ENCODE results near the gene HTRA2. TPM values are rescaled to one million over a fixed set of nuclear protein-coding genes. Genes with fewer than 3 reads are reported as not detected.

Gene HTRA2
- polyA plus RNA-seq, 3 donors, result 31.2 to 34.5 (median 31.4) TPM

GRCh38 chr2:74530239-74531187, 780 bp downstream of the HTRA2 start:
- DNase-seq (ENCODE audit: extremely low read depth in 1 of 11, low read depth in 9 of 11, low spot score in 4 of 11), result peak in 1 of 11 donors; percentile 33

- no peak for DNase-seq (ENCODE audit: extremely low read depth in 1 of 11, low read depth in 9 of 11, low spot score in 4 of 11)
Observed at GRCh38 chr2:74531666-74532065, 1.9 kb downstream of the HTRA2 start.

DNA sequence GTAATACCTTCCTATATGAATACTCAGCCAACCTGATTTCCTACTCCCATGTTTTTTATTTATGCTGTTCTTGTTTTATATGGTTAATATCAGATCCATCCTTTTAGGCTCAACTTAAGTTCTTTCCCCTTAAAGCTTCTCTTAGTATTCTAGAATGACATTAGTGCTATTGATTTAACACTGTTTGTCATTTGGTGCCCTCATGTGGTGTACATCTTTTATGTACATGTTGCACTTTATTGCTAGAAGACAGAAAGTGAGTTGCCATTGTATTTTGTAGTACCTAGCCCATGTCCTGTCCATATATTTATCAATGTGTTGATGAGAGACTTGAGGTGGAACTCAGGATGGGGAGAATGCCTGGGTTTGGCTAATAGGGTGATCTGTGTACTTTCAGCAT, 2.5 kb downstream of the HTRA2 start:
- DNase-seq (ENCODE audit: extremely low read depth in 1 of 11, low read depth in 9 of 11, low spot score in 4 of 11), result no peak

- DNase-seq (ENCODE audit: extremely low read depth in 1 of 11, low read depth in 9 of 11, low spot score in 4 of 11), result no peak
Observed at GRCh38 chr2:74533464-74533863, 3.7 kb downstream of the HTRA2 start.

- DNase-seq (ENCODE audit: extremely low read depth in 1 of 11, low read depth in 9 of 11, low spot score in 4 of 11), result no peak
Observed at GRCh38 chr2:74534411-74534810, 4.7 kb downstream of the HTRA2 start.

GRCh38 chr2:74535440-74535965, 5.8 kb downstream of the HTRA2 start:
- DNase-seq (ENCODE audit: extremely low read depth in 1 of 11, low read depth in 9 of 11, low spot score in 4 of 11), result no peak

DNA sequence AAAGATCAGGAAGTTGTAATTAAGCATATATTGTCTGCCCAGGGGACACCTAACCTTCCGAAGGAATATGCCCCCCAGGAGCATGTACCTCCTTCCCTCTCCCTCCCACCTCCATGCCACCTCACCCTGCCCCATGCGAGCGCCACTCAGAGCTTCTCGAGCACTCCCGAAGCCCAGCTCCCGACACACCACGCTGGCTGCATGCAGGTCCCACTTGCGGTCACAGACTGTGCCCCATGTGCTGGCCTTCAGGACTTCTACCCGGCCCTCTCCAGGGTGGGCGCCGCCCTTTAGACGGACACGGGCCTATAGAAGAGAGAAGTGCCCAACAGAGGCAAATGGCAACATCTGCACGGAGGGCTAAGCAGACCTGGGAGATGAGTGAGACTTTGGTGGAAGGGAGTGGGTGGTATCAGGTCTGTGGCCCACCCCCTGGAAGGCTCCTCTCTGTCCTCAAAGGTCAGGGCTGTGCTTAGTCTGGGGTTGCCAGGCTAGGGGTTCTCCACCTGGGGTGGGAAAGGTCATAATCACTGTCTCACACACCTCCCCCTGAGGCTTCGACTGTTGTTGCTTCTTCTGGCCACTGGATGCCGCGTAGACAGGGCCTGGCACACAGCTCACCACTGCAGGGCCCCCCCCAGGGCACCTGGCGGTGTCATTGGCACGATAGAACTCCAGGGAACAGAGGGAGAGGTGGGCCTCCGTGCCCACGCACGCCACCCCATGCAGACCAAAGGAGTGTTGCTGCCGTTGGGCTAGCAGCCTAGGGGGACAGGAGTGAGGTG, 6.6 kb downstream of the HTRA2 start:
- no peak for DNase-seq (ENCODE audit: extremely low read depth in 1 of 11, low read depth in 9 of 11, low spot score in 4 of 11)

DNA sequence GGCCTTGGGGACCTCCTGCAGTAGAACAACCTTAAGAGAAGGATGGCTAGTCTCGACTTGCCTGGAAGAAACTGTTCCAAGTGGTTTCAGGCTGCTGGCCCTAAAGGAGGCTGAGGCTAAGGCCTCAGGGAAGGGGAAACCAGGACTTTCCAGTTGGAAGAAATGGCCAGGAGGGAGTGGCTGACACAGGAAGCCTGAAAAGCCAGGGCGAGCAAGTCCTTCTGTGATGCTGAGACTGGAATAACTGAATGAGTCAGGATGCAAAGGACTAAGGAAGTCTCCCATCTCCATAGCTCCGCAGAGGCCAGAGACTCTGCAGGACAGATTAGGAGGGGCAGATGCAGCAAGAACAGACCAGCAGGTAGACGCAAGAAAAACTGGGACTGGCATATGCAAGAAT, 7.4 kb downstream of the HTRA2 start:
- no peak for DNase-seq (ENCODE audit: extremely low read depth in 1 of 11, low read depth in 9 of 11, low spot score in 4 of 11)

DNA sequence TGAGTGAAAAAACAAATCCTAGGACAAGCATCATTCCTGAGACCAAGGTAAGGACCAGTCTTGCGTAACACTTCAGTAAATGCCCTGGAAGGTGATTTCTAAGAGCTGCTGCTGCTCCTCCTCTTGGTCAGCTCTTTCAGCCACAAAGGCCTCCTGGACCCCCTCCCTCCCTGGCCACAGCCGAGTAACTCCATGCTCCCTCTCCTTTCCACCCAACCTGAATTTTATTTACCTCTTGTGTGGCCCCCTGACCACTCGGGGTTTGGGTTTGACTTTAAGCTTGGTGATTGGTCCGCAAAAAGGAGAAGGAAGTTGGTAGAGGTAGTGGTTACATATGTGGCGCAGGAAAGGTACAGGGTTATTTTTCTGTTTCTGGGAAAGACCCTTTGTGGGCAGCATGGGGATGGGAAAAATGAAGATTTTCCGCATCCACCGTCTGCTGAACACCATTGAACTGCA, 9.2 kb downstream of the HTRA2 start:
- no peak for DNase-seq (ENCODE audit: extremely low read depth in 1 of 11, low read depth in 9 of 11, low spot score in 4 of 11)

GRCh38 chr2:74540291-74540690, 10.6 kb downstream of the HTRA2 start:
- no peak for DNase-seq (ENCODE audit: extremely low read depth in 1 of 11, low read depth in 9 of 11, low spot score in 4 of 11)

DNA sequence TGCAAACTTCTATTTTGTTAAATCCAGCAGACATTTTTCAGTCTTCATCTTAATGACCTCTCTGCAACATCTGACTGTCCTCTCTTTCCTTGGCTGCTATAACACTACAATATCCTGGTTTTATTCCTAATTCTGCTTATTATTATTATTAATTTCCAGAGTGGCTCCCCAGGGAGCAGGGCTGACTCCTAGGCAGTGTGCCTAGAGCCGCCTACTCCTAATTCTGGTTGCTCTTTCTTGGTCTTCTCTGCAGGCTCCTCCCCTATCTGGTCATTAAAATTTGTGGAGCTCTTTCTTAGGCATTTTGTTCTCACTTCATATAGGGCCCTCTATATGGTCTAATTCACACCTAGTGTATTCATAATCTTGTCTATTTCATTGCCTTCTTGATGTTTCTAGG, 13.2 kb downstream of the HTRA2 start:
- DNase-seq (ENCODE audit: extremely low read depth in 1 of 11, low read depth in 9 of 11, low spot score in 4 of 11), result no peak

- DNase-seq (ENCODE audit: extremely low read depth in 1 of 11, low read depth in 9 of 11, low spot score in 4 of 11), result no peak
Observed at GRCh38 chr2:74544634-74545033, 14.9 kb downstream of the HTRA2 start.

GRCh38 chr2:74546004-74546403, 16.3 kb downstream of the HTRA2 start:
- no peak for DNase-seq (ENCODE audit: extremely low read depth in 1 of 11, low read depth in 9 of 11, low spot score in 4 of 11)

DNA sequence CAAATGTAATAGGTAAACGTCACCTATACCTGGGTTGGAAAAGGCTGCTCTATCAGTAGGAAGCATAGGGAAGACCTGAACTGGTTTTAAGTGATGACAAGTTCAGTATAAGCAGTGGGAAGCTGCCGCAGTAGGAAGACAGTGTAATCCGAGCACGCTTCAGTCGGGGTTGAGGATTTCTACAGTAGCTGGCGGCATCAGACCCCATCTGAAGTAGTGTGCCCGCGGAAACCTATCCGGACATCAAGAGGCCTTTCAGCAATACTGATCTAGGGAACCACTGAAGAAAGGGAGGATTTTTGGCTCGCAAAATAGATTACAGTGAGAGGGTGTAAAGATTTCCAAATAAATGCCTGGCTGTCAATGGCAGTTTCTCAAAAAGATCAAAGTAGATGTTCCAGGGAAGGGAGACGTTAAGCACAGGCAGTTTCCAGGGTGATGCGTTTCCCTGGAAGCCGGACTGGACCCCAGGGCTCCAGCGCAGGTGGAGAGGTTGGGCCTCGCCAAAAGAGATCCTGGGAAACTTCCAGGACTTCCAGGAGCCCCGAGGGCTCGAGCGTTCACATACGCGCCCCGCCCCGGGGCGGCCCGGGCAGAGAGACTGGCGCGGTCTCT, 18.7 kb downstream of the HTRA2 start:
- DNase-seq (ENCODE audit: extremely low read depth in 1 of 11, low read depth in 9 of 11, low spot score in 4 of 11), result peak in 2 of 11 donors; percentile 9 to 14

GRCh38 chr2:74548900-74549826, 19.4 kb downstream of the HTRA2 start:
- DNase-seq (ENCODE audit: extremely low read depth in 1 of 11, low read depth in 9 of 11, low spot score in 4 of 11), result peak in 3 of 11 donors; percentile 39 to 56 (median 54)

- DNase-seq (ENCODE audit: extremely low read depth in 1 of 11, low read depth in 9 of 11, low spot score in 4 of 11), result no peak
Observed at GRCh38 chr2:74550231-74550630, 20.5 kb downstream of the HTRA2 start.

- DNase-seq (ENCODE audit: extremely low read depth in 1 of 11, low read depth in 9 of 11, low spot score in 4 of 11), result no peak
Observed at GRCh38 chr2:74551530-74551929, 21.8 kb downstream of the HTRA2 start.
